GM18505 (cell line): ENCODE results near the gene PAPSS2.
A peak's percentile ranks its signal among the peaks of the same experiment; 100 is the strongest.
"Not testable (repeated sequence)": the region's sequence is repeated elsewhere in the genome, so short reads cannot be mapped to it uniquely, and the experiment has no call there.

Experiments
- ATAC-seq: cut with Tn5 transposase; IDR thresholded peaks from one replicate; pipeline ENCODE4 v1.9.1; 2021; ENCODE audit not compliant: unreplicated experiment
- POLR2A ChIP-seq: IDR thresholded peaks from 4 replicates; pipeline ENCODE4 v1.6.1; 2011; ENCODE audit warnings: borderline replicate concordance; ENCODE audit not compliant: insufficient read depth, insufficient read length; ENCODE audit errors: extremely low read depth

Gene PAPSS2

DNA sequence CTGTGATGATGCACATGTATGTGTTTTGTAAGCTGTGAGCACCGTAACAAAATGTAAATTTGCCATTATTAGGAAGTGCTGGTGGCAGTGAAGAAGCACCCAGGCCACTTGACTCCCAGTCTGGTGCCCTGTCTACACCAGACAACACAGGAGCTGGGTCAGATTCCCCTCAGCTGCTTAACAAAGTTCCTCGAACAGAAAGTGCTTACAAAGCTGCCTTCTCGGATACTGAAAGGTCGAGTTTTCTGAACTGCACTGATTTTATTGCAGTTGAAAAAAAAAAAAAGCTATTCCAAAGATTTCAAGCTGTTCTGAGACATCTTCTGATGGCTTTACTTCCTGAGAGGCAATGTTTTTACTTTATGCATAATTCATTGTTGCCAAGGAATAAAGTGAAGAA is 87.2 kb downstream of the PAPSS2 start:
- TF ChIP-seq POLR2A: no peak
- no peak for ATAC-seq

DNA sequence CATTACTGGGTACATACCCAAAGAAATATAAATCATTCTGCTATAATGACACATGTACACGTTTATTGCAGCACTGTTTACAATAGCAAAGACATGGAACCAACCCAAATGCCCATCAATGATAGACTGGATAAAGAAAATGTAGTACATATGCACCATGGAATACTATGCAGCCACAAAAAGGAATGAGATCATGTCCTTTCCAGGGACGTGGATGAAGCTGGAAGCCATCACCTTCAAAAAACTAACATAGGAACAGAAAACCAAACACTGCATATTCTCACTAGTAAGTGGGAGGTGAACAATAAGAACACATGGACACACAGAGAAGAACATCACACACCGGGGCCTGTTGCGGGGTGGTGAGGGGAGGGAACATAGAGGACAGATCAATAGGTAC is 88.6 kb downstream of the PAPSS2 start:
- not testable (repeated sequence) for ATAC-seq

DNA sequence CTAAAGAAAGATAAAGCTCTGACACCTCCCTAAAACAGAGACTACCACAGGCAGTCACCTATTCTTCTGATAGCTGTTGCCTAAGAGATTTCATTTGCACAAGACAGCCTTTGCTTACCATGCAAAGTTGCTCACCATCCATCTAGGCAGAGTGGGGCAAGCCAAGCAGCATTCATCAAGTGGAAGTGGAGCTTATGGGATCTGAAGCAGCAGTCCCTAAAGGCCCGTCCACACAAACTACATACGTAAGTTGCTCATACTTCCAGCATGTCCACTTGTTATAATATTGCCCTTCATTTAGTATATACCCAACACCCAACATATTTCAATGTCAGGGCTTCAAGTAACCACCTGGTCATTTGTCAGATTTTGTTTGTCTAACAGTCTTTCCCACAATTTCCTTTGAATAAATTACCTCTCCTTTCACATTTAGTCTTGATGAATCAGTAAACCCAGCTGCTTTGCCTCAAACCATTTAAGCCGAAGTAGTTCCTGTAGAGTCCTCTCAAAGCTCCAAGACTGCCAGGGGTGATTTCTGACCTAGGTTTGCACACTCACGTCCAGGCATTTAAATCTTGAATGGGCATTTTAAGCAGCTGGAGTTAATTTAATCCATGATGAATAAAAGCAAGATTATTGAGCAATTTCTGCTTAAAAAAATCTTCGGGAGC is 90.5 kb downstream of the PAPSS2 start:
- TF ChIP-seq POLR2A: no peak
- ATAC-seq: no peak

DNA sequence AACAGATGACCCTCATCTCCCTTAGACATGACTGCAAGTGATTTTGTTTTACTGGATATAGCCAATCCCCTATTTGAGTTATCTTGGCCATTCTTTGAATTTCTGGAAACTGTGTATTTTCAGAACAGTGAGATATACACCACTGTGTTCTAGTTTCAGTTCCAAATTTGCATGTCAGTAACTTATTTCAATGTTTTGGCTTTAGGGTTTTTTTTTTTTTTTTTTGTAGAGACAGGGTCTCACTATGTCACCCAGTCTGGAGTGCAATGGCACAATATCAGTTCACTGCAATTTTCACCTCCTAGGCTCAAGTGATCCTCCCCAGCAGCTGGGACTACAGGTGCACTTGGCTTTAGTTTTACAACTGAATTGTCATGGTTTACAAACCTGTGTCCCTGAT is 91.1 kb downstream of the PAPSS2 start:
- no peak for ATAC-seq
- no peak for TF ChIP-seq POLR2A

DNA sequence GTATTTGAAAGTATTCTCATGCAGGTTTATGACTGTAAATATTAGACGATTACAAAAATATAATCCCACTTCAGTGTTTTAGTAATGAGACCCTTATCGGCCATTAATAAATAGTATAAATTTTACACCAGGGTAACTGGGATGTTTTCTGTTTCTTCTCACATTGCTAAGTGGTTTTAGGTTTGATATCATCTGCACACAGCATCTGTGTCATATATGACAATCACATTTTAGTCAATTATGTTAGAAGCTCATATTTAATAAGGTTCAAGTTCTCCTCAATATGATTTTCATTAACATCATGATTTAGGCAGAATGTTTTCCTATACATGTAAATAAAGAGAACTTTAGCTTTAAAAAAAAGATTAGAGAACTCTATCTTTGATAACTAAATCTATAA is 91.6 kb downstream of the PAPSS2 start:
- ATAC-seq: no peak
- TF ChIP-seq POLR2A: no peak

DNA sequence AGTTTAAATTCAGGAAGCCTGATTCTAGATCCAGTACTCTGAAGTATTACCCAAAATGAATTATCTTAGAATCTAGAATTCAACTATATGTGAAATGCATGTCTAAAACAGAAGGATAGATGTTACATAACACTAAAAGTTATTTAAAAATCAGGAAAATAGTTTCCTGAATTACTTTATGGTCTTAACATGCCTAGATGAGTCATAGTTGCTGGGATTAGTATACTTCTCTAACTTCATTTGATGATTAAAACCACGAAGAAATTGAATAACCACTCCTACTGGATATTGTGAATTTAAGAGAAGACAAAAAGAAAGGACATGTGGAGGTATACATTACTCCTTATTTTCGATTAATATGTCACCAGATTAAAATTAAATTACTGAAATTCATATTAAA is 92.9 kb downstream of the PAPSS2 start:
- ATAC-seq: no peak
- TF ChIP-seq POLR2A: no peak

DNA sequence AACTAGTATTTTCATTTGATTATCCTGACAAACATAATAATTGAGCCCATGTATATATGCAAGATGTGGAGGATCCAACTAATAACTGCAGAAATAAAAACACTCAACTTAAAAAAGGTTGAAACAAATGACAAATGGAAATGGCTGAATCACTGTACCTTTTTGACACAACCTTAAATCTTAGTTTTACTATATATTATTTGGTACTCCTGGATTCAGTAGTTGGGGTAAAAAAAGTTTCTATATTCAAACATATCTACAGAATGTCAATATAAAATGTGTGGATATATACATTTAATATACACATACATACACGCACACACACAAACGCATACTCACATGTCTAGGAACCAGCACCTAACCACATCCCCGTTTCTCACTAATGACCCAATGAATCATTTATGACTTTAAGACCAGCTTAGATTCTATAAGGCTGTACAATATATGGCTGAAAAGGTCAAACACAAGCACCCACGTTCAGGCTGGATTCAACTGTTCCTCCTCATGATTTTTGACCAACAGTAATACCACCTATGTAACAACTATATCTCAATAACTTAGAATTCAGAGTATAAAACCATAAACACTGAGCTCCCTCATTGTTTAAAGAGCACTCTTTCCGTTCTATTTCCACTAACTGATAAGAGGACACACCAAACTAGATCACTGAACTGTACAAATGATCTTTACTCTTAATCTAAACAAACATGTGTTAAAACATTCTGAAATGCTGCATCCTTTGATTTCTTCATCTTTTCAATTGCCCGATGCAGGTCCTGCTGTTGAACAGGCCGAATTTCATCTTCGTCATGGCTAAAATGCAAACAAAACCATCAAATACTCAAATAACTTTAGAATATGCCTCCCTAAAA is 94.6 kb downstream of the PAPSS2 start:
- no peak for ATAC-seq
- TF ChIP-seq POLR2A: no peak

DNA sequence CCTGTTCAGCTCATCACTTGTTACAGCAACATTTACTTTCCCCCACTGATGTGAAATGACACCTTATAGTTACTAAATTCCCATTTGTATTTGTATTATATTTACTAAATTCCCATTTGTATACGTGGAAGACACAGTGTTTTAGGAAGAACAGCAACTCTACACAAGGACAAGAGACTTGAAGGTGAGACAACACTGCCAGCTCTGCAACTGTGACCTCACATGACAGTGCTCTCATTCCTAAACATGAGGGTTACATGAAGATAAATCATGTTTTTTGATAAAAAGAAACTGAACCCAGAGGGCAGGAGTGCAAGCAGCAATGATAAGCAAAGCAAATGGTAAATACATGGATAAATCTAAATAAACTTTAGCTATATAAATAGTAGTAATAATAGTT is 98.0 kb downstream of the PAPSS2 start:
- no peak for TF ChIP-seq POLR2A
- no peak for ATAC-seq

DNA sequence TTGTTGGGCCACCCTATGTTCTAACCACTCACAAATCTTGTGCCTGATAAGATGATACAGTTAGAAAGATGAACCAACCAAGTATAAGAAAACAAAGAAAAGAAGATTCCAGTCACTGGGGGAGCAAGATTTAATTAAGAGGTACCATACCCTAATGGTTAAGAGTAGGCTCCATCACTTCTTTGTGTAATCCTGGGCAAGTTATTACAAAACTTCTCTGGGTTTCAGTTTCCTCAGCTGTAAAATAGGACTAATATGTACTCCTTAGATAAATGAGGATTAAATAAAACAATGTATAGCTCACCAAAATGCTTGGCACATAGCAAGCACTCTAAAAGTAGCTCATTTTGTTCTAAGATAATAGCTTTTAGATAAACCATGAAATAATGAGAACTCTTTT is 99.9 kb downstream of the PAPSS2 start:
- no peak for TF ChIP-seq POLR2A
- ATAC-seq: no peak

DNA sequence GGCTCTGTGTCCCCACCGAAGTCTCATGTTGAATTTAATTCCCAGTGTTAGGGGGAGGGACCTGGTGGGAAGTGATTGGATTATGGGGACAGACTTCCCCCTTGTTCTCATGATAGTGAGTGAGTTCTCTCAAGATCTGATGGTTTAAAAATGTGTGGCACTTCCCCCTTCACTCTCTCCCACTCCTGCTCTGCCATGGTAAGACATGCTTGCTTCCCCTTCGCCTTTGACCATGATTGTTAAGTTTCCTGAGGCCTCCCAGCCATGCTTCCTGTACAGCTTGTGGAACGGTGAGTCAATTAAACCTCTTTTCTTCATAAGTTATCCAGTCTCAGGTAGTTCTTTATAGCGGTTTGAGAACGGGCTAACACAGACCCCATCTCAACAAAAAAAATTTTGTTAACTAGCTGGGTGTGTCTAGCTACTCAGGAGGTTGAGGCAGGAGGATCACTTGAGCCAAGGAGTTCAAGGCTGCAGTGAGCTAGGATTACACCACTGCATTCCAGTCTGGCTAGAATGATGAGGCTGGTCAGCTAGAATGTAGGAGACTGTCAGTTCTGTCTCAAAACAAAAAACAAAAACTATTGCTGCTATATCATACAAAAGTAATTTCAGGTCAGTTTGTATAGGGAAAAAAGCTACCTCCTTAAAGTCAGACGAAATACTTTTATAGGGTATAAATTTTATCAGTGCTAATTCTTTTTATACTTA is 100.7 kb downstream of the PAPSS2 start:
- no peak for TF ChIP-seq POLR2A
- no peak for ATAC-seq

DNA sequence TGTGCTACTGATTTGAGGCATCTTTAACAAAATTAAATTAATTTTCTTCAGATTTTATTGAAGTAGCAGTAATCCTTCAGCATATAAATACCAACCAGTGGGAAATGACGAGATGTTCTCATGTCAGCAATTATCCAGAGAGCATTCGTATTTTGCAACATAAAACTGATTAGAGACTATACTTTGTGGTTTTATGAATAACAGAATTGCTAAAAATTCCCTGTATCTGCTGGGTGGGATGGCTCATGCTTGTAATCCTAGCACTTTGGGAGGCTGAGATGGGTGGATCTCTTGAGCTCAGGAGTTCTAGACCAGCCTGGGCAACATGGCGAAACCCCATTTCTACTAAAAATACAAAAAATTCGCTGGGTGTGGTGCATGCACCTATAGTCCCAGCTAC is 101.5 kb downstream of the PAPSS2 start:
- TF ChIP-seq POLR2A: no peak
- no peak for ATAC-seq

DNA sequence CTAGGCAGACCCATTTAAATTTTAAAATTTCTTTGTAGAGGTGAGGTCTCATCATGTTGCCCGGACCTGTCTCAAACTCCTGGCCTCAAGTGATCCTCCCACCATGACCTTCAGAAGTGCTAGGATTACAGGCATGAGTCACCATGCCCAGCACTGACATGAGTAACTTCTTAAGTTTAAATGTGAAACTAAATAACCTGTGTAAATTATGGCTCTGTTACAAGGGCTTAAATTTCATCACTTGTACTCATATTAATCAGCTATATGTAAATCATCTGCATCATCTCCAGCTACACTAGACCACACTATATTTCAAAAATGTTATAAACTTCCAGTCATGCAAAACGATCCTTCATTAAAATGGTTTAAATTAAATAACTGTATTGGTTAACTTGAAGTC is 102.2 kb downstream of the PAPSS2 start:
- ATAC-seq: peak; percentile 64

DNA sequence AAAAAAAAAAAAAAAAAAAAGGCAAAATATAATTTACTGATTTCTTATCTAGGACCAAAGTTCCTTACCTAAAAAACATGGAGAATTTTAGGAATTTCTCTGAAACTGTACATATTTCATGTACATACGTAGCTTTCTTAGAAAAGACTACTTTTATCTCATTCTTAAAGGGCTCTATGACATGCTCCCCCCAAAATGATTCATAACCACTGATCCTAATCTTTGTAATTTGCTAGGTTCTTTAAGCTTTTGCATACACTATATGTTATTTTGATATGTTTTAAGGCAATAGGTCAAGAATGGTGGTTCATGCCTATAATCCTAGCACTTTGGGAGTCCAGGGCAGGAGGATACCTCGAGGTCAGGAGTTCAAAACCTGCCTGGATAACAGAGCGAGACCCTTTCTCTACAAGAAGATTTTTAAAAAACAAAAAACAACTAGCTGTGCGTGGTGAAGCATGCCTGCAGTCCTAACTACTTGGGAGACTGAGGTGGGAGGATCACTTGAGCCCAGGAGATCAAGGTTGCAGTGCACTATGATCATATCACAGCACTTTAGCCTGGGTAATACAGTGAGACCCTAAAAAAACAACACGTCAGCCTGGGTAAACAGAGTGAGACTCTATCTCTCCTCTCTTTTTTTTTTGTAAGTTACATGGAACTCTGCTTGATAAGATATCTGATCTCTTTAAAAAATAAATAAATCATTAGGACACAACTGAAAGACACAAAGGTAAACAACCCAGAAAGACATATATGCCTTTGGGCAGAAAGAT is 103.6 kb downstream of the PAPSS2 start:
- no peak for ATAC-seq
- no peak for TF ChIP-seq POLR2A

More for the DNA sequence above, 102.2 kb downstream of the PAPSS2 start:
- TF ChIP-seq POLR2A: no peak
